ENCODE measurements around the gene RIN1.
A peak's percentile ranks its signal among the peaks of the same experiment; 100 is the strongest.

RIN1 gene

DNA sequence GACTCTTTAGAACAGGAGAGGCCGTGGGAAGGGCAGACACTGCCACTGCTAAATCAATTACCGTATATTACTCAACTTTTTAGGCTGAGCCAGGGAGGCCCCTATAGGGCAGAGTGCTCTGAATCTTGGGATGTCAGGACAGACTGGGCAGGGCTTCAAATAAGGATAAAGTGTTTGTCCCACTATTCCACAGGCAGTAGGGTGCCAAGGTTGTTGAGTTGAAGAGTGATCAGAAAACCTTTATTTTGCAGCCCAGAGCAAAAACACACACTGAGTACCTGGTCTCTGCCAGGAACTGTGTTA lies 12.8 kb upstream of the RIN1 start:
- TF ChIP-seq, protein P1, sequence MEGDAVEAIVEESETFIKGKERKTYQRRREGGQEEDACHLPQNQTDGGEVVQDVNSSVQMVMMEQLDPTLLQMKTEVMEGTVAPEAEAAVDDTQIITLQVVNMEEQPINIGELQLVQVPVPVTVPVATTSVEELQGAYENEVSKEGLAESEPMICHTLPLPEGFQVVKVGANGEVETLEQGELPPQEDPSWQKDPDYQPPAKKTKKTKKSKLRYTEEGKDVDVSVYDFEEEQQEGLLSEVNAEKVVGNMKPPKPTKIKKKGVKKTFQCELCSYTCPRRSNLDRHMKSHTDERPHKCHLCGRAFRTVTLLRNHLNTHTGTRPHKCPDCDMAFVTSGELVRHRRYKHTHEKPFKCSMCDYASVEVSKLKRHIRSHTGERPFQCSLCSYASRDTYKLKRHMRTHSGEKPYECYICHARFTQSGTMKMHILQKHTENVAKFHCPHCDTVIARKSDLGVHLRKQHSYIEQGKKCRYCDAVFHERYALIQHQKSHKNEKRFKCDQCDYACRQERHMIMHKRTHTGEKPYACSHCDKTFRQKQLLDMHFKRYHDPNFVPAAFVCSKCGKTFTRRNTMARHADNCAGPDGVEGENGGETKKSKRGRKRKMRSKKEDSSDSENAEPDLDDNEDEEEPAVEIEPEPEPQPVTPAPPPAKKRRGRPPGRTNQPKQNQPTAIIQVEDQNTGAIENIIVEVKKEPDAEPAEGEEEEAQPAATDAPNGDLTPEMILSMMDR (IDR thresholded peaks at IDR 0.05; ENCODE audit: control insufficient read depth, extremely low read depth, insufficient read depth), result no peak
- no peak overlapping the region for H3K4me3 ChIP-seq (ENCODE audit: low read depth, low read length)
- DNase-seq (ENCODE audit: low read depth), result no peak

DNA sequence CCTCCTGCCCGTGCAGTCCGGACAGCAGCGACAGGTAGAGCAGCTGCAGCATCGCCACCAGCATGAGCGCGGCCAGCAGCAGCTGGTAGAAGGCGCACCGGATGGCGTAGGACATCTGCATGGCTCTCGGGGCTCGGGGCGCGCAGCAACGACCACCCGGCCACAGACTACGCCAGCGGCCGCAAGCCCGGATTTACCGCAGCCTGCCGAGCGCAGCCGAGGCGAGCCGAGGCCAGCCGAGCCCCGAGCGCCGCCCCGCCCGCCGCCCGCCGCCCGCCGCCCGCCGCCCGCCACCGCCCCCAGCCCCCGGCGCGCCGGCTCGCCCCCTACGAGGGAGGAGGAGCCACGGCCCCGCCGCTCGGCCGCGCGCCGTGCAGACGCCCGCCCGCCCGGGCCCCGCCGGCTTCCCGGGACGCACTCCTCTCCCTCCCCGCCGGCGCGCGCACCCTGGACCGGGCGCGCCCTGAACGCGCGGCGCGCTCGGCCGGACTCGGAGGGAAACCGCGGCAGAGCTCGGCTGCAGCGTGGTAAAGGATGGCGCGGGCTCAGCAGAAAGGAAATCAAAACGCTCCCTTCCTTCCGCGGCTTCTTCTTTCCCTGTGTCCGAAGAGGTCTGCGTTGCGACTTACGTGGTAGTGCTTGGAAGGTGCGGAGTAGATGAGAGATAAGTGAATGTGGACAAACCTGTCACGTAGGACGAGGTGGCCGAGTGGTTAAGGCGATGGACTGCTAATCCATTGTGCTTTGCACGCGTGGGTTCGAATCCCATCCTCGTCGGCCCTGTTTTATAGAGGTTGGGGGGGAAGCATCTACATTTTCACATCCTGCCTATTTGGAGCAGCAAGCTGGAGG lies 11.4 kb upstream of the RIN1 start, which contains the start of gene B4GAT1:
TSS of gene B4GAT1 (minus strand) at position 205 of the 852 bp plus-strand sequence. CDS start at position 121, 84 bp downstream.
- DNase-seq (ENCODE audit: low read depth), result peak; percentile 79
- TF ChIP-seq, protein P1 (IDR thresholded peaks at IDR 0.05; ENCODE audit: control insufficient read depth, extremely low read depth, insufficient read depth), result no peak
- H3K4me3 ChIP-seq (ENCODE audit: low read depth, low read length), result peak within 1 kb of the TSS; percentile 89

DNA sequence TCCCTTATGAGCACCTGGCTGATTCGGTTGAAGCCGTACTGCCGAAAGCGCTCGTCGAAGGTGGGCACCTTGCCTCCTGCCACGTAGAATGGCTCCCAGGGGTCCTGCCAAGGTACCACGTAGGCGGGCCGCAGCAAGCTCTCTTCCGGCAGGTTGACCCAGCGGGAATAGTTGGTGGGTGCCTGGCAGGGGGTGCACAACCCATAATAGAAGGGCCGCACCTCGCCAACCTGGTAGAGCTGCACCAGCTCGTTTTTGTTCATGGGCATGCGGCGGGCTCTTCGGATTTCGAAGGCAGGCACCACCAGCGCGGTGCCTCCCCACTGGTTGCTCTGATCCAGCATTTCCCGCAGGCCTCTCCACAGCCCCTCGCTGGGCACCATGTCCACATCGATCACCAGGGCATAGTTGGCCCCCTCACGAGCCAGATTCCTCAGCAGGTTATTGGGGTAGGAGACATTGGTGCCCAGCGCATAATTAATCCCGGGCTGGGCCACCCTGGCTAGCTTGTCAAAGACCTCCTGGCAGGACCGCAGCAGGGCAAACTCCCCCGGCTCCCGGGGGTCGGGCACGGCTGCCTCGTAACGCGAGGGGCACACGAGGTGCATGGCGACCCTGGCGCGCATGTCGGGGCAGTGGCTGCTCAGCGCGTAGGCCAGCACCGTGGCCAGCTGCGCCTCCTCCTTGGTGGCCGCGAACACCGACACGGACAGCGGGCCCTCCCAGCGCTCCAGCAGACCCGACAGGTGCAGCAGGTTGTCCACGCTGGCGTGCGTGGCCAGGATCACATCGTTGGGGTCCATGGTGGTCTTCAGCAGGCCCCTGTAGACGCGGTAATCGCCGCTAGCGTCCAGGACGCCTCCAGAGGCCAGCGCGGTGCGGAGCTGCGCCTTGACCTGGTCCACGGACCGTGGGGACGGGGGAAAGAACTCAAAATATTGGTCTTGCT lies 10.5 kb upstream of the RIN1 start:
- H3K4me3 ChIP-seq (ENCODE audit: low read depth, low read length), result peak overlapping the region; percentile 89
- DNase-seq (ENCODE audit: low read depth), result no peak
- TF ChIP-seq, protein P1 (IDR thresholded peaks at IDR 0.05; ENCODE audit: control insufficient read depth, extremely low read depth, insufficient read depth), result 0 out of 2 replicates have a peak, but pooled peaks have one; percentile 4

DNA sequence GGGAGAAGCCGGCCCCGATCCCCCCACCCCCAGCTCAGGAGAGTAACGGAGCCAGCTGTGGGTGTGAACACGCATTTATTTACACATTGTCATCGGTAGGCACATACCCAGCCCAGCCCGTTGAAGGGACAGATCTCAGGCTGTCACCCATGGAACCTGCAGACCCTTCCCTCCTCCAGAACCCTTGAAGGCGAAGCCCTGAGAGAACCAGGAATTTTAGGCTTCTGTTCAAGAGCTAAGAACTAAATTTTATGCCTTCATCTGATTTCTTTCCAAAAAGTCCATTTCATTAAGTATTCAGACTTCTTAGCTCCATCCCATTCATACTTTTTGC lies 9.0 kb upstream of the RIN1 start:
- TF ChIP-seq, protein P1 (IDR thresholded peaks at IDR 0.05; ENCODE audit: control insufficient read depth, extremely low read depth, insufficient read depth), result no peak
- no peak for DNase-seq (ENCODE audit: low read depth)
- H3K4me3 ChIP-seq (ENCODE audit: low read depth, low read length), result peak overlapping the region; percentile 89

DNA sequence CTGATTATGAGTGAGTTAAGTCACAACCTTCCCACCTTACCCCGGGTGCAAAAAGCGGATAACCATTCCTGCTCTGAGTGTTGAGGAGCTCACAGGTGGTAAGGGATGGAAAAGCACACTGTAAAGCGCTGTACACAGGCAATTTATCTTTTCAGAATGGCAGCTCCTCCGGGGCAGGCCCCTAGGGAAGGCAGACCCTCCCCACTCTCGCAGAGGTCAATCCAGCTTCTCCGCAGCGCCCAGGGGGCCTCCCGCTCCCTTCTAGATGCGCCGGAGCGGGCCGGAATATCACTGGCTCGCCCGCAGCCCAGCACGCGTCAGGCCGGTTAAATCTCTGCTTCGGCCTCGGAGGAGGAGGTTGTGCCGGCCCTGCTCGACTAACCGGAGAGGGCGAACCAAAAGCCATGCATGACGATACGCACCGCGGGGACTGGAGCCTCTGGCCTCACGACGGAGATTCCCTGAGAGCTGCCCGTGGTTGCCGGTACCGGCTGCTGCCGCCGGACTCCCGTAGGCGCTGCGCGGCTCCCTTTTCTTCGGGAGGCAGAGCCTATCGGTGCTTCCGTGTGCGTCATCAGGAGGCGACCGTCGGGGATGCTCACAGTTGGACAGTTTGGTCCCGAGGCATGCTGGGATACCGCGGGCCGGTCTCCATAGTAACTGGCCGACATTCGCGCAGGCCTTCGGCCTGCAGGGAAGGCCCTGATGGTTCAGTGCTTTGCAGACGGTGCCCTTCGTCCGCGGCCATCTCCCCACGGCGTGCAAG lies 8.5 kb upstream of the RIN1 start, which contains the start of gene BRMS1:
TSS of gene BRMS1 (minus strand) at position 555 of the 766 bp plus-strand sequence. CDS start 2,870 bp downstream, outside the sequence.
- H3K4me3 ChIP-seq (ENCODE audit: low read depth, low read length), result peak within 1 kb of the TSS; percentile 89
- DNase-seq (ENCODE audit: low read depth), result peak; percentile 90
- TF ChIP-seq, protein P1 (IDR thresholded peaks at IDR 0.05; ENCODE audit: control insufficient read depth, extremely low read depth, insufficient read depth), result no peak

DNA sequence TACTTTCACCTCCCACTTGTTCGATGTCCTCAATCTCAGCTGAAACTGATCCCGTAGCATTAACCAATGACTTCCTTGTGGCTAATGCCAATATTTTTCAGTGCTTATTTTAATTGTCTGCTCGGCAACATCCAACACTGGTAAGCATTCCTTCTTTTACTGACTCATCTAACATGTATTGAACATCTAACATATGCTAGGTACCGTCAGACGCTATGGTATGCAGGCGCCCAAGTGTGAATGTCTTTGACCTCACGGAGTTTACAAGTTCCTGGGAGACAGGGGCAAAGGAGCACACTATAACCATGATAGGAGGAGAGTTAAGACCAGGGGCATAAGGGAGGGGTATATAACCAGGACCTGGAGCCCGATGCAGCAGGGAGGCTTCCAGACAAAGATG lies 6.9 kb upstream of the RIN1 start:
- peak overlapping the region; percentile 89 for H3K4me3 ChIP-seq (ENCODE audit: low read depth, low read length)
- TF ChIP-seq, protein P1 (IDR thresholded peaks at IDR 0.05; ENCODE audit: control insufficient read depth, extremely low read depth, insufficient read depth), result no peak
- no peak for DNase-seq (ENCODE audit: low read depth)

Data from LNCaP clone FGC (cell line).